GM12872 (cell line): ENCODE results near the gene DENND4A.

Source experiments
- TF ChIP-seq, protein P1 (sequence below): IDR thresholded peaks from 3 replicates; pipeline ENCODE4 v1.5.1; 2011; ENCODE audit warnings: low read depth, mild to moderate bottlenecking, low read length, moderate library complexity; ENCODE audit not compliant: insufficient read depth

The DENND4A gene

DNA sequence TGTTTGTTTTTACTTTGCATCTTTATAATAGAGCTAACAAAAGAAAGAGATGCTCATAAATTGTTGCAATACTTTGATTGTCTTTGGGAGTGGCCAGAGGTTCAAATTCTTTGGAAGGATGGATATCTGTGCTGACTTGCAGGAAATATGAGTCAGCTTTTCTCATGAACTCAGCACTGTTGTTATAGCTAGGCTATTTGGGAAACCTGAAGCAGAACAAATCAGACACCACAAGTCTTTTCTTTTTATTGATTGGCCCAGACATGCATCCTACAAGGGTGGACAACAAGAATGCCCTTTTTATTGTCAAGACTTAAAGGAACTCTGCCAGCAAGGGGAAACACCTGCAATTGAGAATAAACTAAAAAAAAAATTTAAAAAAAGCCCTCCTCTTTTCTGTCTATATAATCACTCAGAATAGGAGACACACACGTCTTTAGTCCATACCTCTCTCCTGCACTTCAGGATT is 4.6 kb upstream of the DENND4A start:
- TF ChIP-seq, protein P1, sequence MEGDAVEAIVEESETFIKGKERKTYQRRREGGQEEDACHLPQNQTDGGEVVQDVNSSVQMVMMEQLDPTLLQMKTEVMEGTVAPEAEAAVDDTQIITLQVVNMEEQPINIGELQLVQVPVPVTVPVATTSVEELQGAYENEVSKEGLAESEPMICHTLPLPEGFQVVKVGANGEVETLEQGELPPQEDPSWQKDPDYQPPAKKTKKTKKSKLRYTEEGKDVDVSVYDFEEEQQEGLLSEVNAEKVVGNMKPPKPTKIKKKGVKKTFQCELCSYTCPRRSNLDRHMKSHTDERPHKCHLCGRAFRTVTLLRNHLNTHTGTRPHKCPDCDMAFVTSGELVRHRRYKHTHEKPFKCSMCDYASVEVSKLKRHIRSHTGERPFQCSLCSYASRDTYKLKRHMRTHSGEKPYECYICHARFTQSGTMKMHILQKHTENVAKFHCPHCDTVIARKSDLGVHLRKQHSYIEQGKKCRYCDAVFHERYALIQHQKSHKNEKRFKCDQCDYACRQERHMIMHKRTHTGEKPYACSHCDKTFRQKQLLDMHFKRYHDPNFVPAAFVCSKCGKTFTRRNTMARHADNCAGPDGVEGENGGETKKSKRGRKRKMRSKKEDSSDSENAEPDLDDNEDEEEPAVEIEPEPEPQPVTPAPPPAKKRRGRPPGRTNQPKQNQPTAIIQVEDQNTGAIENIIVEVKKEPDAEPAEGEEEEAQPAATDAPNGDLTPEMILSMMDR, result no peak

DNA sequence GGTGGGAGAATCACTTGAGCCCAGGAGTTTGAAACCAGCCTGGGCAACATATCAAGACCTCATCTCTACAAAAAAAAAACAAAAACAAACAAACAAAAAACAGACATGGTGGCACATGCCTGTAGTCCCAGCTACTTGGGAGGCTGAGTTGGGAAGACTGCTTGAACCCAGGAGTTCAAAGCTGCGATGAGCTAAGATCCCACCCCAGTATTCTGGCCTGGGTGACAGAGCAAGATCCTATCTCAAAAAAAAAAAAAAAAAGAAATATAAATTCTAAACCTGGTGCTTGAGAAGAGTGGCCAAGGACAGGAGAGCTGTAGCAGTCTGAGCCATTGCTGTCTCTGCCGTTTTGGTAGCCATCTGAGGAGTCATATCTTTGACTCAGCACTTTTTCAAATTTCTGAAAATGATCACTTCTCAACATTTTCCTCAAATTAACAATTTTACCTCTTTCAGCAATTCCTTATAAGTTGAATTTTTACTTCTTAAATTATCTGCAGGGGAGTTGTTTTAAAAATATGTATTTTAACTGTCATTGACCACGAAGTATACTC is 3.6 kb upstream of the DENND4A start:
- TF ChIP-seq, protein P1, result no peak

DNA sequence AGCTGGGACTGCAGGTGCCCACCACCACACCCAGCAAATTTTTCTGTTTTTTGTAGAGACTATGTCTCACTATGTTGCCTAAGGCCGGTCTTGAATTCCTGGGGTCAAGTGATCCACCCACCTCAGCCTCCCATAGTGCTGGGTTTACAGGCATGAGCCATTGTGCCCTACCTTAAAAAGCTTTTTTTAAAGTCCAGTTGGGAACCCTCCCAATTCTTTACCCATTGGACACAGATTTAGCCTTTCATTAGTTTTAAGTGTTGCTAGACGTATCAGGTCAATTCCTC is 1.7 kb upstream of the DENND4A start:
- TF ChIP-seq, protein P1, result no peak

DNA sequence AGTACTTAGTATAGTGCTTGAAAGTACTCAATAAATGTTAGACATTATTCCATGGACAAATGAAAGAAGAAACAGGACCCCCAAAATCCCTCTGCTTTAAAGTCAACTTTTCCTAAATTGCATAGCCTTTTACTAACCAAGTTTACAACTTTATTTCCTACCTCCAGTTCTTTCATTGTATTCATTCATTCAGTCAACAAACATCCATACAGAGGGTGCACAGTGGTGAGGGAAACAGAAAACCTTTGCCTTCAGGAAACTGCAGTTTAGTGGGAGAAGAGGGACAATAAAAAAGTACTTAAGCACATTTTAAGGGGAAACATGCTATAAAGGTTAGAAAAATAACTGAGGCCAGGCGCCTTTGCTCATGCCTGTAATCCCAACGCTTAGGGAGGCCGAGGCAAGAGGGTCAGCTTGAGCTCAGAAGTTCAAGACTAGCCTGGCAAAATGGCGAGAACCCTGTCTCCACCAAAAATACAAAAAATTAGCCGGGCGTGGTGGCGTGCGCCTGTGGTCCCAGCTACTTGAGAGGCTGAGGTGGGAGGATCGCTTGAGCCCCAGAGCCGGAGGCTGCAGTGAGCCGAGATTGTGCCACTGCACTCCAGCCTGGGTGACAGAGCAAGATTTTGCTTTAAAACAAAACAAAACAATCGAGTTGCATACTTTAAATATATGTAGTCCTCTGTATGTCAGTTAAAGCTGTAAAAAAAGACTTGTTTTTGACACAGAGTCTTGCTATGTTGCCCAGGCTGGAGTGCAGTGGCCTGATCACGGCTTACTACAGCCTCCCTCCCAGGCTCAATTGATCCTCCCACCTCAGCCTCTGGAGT is 1.1 kb upstream of the DENND4A start:
- TF ChIP-seq, protein P1, result no peak

DNA sequence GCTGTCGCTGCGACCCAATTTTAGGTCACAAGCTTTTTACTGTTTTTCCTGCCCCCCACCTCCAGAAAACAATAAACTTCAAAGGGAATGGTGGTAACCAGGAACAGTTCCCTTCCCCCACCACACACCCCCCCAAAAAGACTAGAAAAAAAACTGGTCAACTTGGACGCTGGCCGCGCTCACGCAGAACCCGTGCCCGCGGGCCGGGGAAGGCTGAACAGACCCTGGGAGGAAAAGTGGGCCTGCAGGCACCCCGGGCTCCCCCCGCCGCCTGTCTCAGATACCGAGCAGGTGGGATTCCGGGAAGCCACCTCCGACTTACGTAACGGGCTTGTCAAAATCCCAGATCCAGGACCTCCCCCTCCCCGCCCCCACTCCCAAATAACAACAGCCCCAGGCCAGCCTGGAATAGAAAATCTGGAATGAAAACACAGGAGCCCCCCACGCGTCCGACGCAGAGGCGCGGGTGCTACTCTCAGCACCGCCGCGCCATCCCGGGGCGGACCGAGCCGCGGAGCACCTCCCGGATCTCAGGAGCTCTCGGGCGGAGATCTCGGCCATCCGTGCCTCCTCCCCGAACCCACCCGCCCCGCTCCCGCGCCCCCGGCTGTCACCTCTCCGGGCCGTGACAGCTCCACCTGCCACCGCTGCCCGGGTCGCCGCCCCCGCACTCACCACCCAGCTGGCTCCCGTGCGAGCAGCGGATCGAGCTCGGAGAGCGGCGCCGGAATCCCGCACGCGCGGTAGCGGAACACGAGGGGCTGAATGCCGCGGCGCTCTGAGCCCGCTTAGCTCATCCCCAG is 557 bp downstream of the DENND4A start:
- TF ChIP-seq, protein P1, result no peak

DNA sequence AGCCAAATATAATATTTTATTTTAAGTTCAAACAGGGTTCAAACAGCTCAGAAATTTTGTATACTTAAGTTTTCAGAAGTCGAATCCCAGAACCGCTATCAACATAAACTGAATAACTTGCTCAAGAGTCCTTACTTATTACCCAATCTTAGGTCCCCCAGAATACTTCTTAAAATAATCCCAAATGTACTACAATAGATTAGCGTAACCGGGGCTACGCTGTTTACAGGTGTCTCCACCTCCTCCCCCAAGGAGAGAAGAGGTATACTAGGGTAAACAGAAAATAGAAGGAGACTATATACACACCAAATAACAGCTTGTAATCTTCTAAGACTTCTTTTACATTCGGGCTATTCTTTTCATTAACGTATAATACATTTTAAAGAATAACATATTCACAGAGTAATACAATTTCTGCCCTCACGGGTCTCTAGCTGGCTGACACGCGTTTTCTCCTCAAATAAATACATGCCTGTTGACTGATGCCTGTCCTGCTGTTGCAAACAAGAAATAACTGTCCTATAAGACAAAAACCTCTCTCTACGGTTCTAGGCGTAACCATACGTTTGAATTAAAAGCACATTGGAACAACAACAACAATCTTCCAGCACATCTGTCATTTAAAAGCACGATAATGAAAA is 1.3 kb downstream of the DENND4A start:
- TF ChIP-seq, protein P1, result no peak
